HL-60 (cell line): ENCODE measurements around the gene DENND1A.

Source experiments
- DNase-seq, 2 experiments: peaks; one replicate each; pipeline ENCODE4 v3.0.0-alpha.2; 2010 to 2020; ENCODE audit warnings: low read depth in 1 of 2, low spot score in 1 of 2
- H3K27ac ChIP-seq: fragments of 250-450 bp; sonication (Bioruptor Pico); replicated peaks from 2 replicates; pipeline ENCODE4 v1.5.1; 2020; ENCODE audit warnings: mild to moderate bottlenecking, moderate library complexity
- H3K27me3 ChIP-seq: fragments of 250-450 bp; sonication (Bioruptor Pico); 2 replicates; pipeline ENCODE4 v1.5.1; 2021; ENCODE audit warnings: mild to moderate bottlenecking, moderate library complexity; ENCODE audit not compliant: insufficient read depth, poor library complexity, severe bottlenecking
- H3K4me3 ChIP-seq: replicated peaks from 2 replicates; pipeline ENCODE4 v1.5.1; 2011; ENCODE audit warnings: mild to moderate bottlenecking, control low read depth, low read length; ENCODE audit not compliant: insufficient read depth
- GABPA ChIP-seq: IDR thresholded peaks from 2 replicates; pipeline ENCODE4 v1.6.1; 2012; ENCODE audit warnings: low read depth
- POLR2AphosphoS5 ChIP-seq: IDR thresholded peaks from 2 replicates; pipeline ENCODE4 v1.6.1; 2012; ENCODE audit warnings: low read depth
- SPI1 ChIP-seq: IDR thresholded peaks from 2 replicates; pipeline ENCODE4 v1.6.1; 2012; ENCODE audit warnings: low read depth, mild to moderate bottlenecking, borderline replicate concordance
- TF ChIP-seq, protein P1 (sequence below): IDR thresholded peaks from 2 replicates; pipeline ENCODE4 v1.6.1; 2012; ENCODE audit warnings: low read depth; ENCODE audit not compliant: insufficient replicate concordance
- TF ChIP-seq, protein P2 (sequence below): IDR thresholded peaks from one replicate; pipeline ENCODE4 v1.5.1; 2011; ENCODE audit warnings: low read length, control low read depth, inconsistent platforms; ENCODE audit not compliant: insufficient read depth

Gene DENND1A

DNA sequence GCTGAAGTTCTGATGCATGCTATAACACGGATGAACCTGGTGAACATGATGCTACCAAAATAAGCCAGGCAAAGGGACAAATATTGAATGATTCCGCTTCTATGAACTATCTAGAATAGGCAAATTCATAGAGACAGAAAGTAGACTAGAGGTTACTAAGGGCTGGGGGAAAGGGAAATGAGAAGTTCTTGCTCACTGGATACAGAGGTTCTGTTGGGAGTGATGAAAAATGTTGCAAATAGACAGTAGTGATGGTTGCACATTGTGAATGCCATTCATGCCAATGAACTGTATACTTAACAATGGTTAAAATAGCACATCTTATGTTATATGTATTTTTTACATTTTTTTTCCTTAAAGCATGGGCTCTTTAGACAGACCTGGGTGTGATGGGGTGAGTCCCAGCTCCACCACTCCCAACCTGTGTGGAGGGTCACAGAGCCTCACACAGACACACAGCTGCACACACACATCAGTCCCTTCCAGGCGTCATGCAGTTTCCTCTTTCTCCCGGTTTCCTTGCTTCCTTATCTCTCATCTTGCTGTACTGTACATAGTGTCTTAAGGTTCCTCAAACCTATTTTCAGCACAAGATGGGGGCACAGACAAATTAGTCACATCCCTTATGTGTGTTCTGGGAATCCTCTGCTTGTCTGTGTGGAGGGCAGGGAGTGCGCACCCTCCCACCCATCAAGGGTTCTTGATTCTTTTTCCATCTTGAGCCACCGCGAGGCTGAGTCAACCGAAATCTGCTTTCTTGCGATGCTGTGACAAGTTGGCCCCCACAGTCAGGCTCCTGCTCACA is 381.0 kb downstream of the DENND1A start:
- Histone ChIP-seq H3K27me3 (no peaks in the 10 kb centered on the region), H3K4me3 (no peak overlapping the region), H3K27ac (no peak overlapping the region)
- DNase-seq = peak; percentile 48 to 74
- peak; percentile 45; the same call in 1 of the 2 replicates for TF ChIP-seq SPI1
- TF ChIP-seq GABPA = no peak
- TF ChIP-seq, protein P1, sequence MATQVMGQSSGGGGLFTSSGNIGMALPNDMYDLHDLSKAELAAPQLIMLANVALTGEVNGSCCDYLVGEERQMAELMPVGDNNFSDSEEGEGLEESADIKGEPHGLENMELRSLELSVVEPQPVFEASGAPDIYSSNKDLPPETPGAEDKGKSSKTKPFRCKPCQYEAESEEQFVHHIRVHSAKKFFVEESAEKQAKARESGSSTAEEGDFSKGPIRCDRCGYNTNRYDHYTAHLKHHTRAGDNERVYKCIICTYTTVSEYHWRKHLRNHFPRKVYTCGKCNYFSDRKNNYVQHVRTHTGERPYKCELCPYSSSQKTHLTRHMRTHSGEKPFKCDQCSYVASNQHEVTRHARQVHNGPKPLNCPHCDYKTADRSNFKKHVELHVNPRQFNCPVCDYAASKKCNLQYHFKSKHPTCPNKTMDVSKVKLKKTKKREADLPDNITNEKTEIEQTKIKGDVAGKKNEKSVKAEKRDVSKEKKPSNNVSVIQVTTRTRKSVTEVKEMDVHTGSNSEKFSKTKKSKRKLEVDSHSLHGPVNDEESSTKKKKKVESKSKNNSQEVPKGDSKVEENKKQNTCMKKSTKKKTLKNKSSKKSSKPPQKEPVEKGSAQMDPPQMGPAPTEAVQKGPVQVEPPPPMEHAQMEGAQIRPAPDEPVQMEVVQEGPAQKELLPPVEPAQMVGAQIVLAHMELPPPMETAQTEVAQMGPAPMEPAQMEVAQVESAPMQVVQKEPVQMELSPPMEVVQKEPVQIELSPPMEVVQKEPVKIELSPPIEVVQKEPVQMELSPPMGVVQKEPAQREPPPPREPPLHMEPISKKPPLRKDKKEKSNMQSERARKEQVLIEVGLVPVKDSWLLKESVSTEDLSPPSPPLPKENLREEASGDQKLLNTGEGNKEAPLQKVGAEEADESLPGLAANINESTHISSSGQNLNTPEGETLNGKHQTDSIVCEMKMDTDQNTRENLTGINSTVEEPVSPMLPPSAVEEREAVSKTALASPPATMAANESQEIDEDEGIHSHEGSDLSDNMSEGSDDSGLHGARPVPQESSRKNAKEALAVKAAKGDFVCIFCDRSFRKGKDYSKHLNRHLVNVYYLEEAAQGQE = no peak
- TF ChIP-seq, protein P2, sequence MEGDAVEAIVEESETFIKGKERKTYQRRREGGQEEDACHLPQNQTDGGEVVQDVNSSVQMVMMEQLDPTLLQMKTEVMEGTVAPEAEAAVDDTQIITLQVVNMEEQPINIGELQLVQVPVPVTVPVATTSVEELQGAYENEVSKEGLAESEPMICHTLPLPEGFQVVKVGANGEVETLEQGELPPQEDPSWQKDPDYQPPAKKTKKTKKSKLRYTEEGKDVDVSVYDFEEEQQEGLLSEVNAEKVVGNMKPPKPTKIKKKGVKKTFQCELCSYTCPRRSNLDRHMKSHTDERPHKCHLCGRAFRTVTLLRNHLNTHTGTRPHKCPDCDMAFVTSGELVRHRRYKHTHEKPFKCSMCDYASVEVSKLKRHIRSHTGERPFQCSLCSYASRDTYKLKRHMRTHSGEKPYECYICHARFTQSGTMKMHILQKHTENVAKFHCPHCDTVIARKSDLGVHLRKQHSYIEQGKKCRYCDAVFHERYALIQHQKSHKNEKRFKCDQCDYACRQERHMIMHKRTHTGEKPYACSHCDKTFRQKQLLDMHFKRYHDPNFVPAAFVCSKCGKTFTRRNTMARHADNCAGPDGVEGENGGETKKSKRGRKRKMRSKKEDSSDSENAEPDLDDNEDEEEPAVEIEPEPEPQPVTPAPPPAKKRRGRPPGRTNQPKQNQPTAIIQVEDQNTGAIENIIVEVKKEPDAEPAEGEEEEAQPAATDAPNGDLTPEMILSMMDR = no peak

DNA sequence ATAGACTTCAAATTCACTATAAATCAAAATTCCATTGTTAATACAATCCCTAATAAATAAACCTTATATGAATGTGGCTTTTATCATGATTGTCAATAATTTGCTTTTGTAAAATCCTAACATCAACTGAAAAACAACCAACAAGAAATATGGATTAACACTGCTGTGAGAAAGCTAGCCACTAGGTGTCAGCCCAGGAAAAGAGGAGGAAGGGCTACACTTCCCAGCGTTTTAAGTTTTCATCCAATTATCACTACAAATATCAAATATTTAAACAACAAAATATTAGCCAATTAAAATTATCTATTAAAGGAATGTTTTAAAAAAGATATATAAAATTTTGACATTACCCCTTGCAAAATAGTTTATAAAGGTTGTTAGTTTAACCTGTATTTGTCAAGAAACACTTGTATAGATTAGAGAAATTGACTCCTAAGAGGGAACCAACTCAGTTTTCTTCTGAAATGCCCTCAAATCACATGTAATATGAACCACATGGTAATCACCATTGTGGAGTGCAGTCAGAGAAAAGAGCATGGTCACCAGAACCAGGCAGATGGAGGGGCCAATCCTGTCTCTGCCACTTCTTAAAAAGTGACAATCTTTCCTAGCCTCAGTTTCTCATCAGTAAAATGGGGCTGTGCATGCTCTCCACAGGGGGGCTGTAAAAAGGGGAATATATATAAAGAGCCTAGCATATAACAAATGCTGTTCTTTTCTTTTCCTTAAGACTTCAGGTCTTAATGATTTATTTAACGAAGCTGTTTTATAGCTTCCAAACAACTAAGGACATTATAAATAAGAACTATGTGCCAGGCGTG is 385.7 kb downstream of the DENND1A start:
- peak in 1 of 2 experiments; percentile 17 for DNase-seq
- H3K27me3 ChIP-seq = no peaks in the 10 kb centered on the region
- no peak overlapping the region for H3K4me3 ChIP-seq
- no peak overlapping the region for H3K27ac ChIP-seq
- TF ChIP-seq GABPA (no peak), POLR2AphosphoS5 (no peak)
- TF ChIP-seq, protein P2 = peak; percentile 51

DNA sequence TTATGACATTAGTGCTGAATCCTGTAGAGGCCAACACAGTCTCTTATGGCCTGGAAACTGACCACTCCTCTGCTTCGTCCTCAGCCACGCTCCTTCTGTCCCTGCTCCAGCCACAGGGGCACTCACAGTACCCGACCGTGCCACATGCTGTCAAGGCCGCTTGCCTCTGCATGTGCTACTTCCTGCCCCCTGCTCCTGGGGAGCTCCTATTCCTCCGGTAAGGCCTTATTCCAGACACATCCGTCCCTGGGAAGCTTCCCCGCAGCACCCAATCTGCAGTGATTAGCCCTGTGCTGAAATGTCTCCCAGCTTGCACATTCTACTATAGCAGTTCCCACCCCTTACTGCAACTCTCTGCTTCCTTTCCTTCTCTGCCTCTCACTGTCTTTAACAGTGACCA is 386.4 kb downstream of the DENND1A start:
- H3K27ac ChIP-seq = no peak overlapping the region
- no peak for TF ChIP-seq GABPA
- TF ChIP-seq, protein P2 = no peak
- DNase-seq = no peak
- H3K27me3 ChIP-seq = no peaks in the 10 kb centered on the region
- no peak overlapping the region for H3K4me3 ChIP-seq

DNA sequence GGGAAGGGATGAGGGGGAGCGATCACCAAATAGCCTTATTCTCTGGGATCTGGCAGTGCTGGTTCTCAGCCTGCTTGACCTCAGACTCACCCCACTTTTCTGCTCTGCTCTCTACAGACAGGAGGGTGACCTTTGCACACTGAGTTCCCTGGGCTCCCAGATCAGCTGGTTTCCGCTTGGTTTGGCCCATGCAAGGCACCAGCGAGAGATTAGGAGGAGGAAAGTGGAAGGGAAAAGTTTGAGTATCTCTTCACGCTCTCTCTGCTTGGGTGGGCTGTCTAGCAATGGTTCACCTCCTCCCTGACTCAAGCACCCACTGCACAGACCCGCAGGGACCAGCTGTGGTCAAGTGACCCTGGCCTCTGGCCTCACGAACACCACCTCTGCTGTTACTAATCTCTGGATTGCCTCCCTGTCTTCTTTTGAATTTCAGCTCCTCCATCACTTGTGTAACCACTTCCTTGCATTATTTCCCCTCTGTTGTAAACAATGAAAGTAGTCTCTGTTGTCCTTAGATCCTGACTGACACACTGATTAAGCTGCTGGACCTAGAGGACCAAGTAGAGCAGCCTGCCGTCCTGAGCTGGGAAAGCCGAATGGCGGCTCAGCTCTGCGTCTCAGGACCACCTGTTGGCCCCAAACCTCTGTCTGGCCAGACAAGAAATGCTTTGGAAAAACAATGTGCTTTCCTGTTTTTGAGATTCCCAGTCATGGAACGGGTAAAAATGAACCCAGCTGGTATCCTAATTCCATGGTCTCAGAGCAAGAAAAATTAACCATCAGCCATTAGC is 387.3 kb downstream of the DENND1A start:
- H3K4me3 ChIP-seq = no peak overlapping the region
- no peak for TF ChIP-seq POLR2AphosphoS5
- TF ChIP-seq, protein P2 = no peak
- no peak for TF ChIP-seq GABPA
- TF ChIP-seq SPI1 = no peak
- TF ChIP-seq, protein P1 = no peak
- H3K27me3 ChIP-seq = no peaks in the 10 kb centered on the region
- DNase-seq = no peak
- H3K27ac ChIP-seq = no peak overlapping the region
